Ovary (tissue), 9 donors: ENCODE measurements around the gene C4orf50. TPM values are rescaled to one million over a fixed set of nuclear protein-coding genes. Genes with fewer than 3 reads are reported as not detected.

ENCODE experiments used
- DNase-seq, 5 donors: peaks; one replicate each; pipeline ENCODE4 v3.0.0-alpha.2; 2019 to 2020
- H3K27ac ChIP-seq, 2 donors: fragments of 200-600 bp; one replicate each; pipeline versions ENCODE4 v1.5.1 to v1.8.0; 2019 to 2022
- H3K27me3 ChIP-seq: fragments of 200-600 bp; one replicate; pipeline ENCODE4 v1.8.0; 2022
- H3K36me3 ChIP-seq: fragments of 200-600 bp; sonication (generic); one replicate; pipeline ENCODE4 v1.5.1; 2019
- H3K4me1 ChIP-seq: one replicate; pipeline ENCODE4 v1.8.1; 2013; ENCODE audit warnings: mild to moderate bottlenecking, moderate library complexity; ENCODE audit not compliant: insufficient read depth
- H3K4me3 ChIP-seq: fragments of 200-600 bp; sonication (generic); one replicate; pipeline ENCODE4 v1.5.1; 2017
- H3K9me3 ChIP-seq, 2 donors: fragments of 200-600 bp in 1 of 2; sonication (generic) in 1 of 2; one replicate each; pipeline versions ENCODE4 v1.5.1 to v1.8.1; 2013 to 2019; ENCODE audit warnings: mild to moderate bottlenecking in 1 of 2, moderate library complexity in 1 of 2
- CTCF ChIP-seq, 3 donors: fragments of 450-650 bp in 2 of 3; fragments of 200-600 bp in 1 of 3; IDR thresholded peaks; one replicate each; pipeline versions ENCODE4 v1.5.1 to v1.8.0; 2016 to 2022; ENCODE audit warnings: antibody characterized with exemption in 3 of 3, mild to moderate bottlenecking in 1 of 3
- EP300 ChIP-seq: sonication (generic); formaldehyde crosslinking; IDR thresholded peaks from one replicate; pipeline ENCODE4 v1.6.1; 2017; ENCODE audit warnings: antibody characterized with exemption
- POLR2A ChIP-seq: fragments of 450-650 bp; IDR thresholded peaks from one replicate; pipeline ENCODE4 v1.6.1; 2017; ENCODE audit warnings: antibody characterized with exemption, mild to moderate bottlenecking, moderate library complexity
- WGBS, 3 donors: extraction: QIAGEN DNeasy Blood & Tissue Kit in 1 of 3; methylation state at CpG; one replicate each; pipeline versions ENCODE4 v1.1.5 to v1.1.7; 2013 to 2017; 5-methylcytosine and 5-hydroxymethylcytosine counted together
- intact Hi-C, 4 donors: fragments of 100-400 bp; cut with DNase I; formaldehyde crosslinking; loops; one replicate each; pipeline versions ENCODE4 v1.11.0 to v1.15.1; 2022 to 2023
- polyA plus RNA-seq, 2 donors: library from polyadenylated mRNA; stranded (reverse); fragments of 200-250 nt in 1 of 2; fragments of 350-450 nt in 1 of 2; fragmentation: Illumina TruSeq in 1 of 2; extraction: RNeasy Lipid Tissue Mini Kit (QIAGEN cat#74804) in 1 of 2; gene quantifications; one replicate each; pipeline ENCODE4 v1.2.3, GENCODE V29; 2013 to 2014
- total RNA-seq, 7 donors: library from RNA; depleted of rRNA in 2 of 7; stranded (reverse); fragments of >200 nt in 2 of 7; fragmentation: NEBNext Ultra II Directional in 3 of 7; extraction: Animal tissue kit (Norgen Biotek cat#: 25700) in 3 of 7; gene quantifications; one replicate each; pipeline versions ENCODE4 v1.1.0 to v1.2.4, GENCODE V29; 2016 to 2023
- donor health status: DM: no; HTN: no; CAD: no; lungs with moderate emphysema.
- donor health status: DM: no; HTN: no; CAD: no.
- donor health status: Bipolar disorder and iron deficiency.
- donor health status: DM: yes; HTN: yes; CAD: no.
- donor health status: DM: no; HTN: no; CAD: no.
- donor health status: DM: yes; HTN: yes; CAD: no.

Gene C4orf50
- total and polyA plus RNA-seq, 9 donors, result 0.04 to 0.35 (median 0.12) TPM

GRCh38 chr4:5984843-5985242, 33.4 kb downstream of the C4orf50 start:
- TF ChIP-seq EP300, result no peak
- no peak for TF ChIP-seq POLR2A
- no peak for TF ChIP-seq CTCF (IDR thresholded peaks at IDR 0.05)
- Histone ChIP-seq H3K4me3 (no peak overlapping the region), H3K36me3 (no peaks in the 10 kb centered on the region), H3K27me3 (no peaks in the 10 kb centered on the region), H3K4me1 (no peaks in the 10 kb centered on the region), H3K9me3 (no peaks in the 10 kb centered on the region), H3K27ac (no peak overlapping the region)
- intact Hi-C loops, result no loop called here
- DNase-seq, result no peak

DNA sequence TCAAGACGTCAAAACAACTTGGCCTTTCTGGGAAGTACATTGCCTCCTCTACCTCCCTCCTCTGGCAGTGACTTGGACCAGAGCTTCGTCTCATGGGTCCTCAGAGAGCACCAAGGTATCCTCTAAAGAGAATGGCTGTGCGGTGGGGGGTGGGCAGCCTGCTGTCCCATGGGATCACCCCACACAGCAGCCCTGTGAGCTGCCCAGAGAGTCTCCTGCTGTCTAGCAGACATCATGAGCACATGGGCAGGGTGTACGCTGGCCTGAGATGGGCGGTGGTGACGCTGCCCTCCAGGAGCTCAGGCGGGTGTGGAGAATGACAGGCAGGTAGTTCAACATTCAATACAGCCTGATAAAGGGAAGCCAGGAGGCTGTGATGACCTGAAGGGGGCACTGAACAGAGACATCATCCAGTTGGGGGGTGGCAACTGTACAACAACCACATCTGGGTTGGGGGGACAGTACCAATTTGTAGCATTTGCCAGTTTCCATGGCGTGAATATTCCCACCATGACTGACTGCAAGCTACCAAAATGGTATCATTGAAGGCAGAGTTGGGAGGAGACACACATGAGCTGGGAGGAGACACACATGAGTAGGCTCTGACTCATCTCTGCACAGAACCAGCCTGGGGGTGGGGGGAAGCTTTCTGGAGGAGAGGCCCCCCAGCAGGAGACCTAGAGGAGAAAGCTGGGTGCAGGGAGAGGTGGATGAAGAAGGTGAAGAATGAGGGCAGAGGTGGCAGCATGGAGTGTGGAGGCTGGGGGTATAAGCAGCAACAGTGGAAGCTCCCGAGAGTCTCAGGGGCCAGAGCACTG, 35.9 kb downstream of the C4orf50 start:
- WGBS, 3 donors, result 81 to 83% (median 82%) methylated on average over 9 of the region's 9 CpGs

DNA sequence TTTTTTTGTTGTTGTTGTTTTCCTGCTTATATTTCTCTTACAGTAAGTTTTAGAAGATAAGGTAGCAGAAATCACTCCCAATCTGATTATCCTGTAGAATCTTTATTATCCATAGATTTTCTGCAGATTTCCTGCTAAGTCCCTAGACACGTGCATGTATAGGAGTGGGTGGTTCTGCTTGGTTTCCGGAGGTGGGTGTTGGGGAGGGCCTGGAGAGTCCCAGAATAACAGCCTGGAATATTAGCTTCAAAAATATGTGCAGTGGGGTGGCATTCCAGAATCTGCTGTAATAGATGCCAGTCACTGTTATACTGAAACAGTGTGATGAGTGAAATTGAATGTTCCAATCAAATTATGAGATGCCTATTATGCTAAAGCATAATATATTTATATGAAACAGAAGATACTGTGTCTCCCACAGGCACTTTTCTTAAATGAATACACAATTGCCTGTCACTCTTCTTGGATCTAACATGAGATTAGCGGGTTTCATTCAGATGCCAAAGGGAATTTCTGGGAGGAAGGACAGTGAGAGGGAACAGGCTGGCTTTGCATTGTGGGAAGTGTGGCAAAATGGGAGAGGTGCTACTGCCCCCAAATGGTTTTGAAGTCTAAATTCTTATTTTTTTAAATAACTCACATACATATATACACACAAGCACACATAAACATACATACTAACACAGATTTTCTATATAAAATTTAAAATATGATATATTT, 37.6 kb downstream of the C4orf50 start:
- no peaks in the 10 kb centered on the region for H3K4me1 ChIP-seq
- intact Hi-C loops, result no loop called here

More for the DNA sequence above, 35.9 kb downstream of the C4orf50 start:
- Histone ChIP-seq H3K27me3 (no peaks in the 10 kb centered on the region), H3K9me3 (no peaks in the 10 kb centered on the region), H3K4me3 (no peak overlapping the region), H3K36me3 (no peaks in the 10 kb centered on the region), H3K4me1 (no peaks in the 10 kb centered on the region), H3K27ac (no peak overlapping the region)
- DNase-seq, result no peak
- intact Hi-C loops, result no loop called here
- TF ChIP-seq POLR2A, result no peak

GRCh38 chr4:5979981-5980380, 38.2 kb downstream of the C4orf50 start:
- Histone ChIP-seq H3K36me3 (no peaks in the 10 kb centered on the region), H3K4me3 (no peak overlapping the region), H3K27ac (no peak overlapping the region), H3K4me1 (no peaks in the 10 kb centered on the region), H3K27me3 (no peaks in the 10 kb centered on the region), H3K9me3 (no peaks in the 10 kb centered on the region)
- TF ChIP-seq CTCF (IDR thresholded peaks at IDR 0.05) (no peak), POLR2A (no peak), EP300 (no peak)
- WGBS, 3 donors, result 4 to 10% (median 4%) methylated on average over 11 of the region's 11 CpGs
- no peak for DNase-seq
- intact Hi-C loops, result no loop called here

More for the DNA sequence above, 37.6 kb downstream of the C4orf50 start:
- 25 to 38% (median 31%) methylated on average over 3 of the region's 3 CpGs for WGBS, 3 donors
- no peak overlapping the region for H3K27ac ChIP-seq
- no peaks in the 10 kb centered on the region for H3K36me3 ChIP-seq
- H3K27me3 ChIP-seq, result no peaks in the 10 kb centered on the region
- no peak for TF ChIP-seq POLR2A
- no peak for TF ChIP-seq EP300
- TF ChIP-seq CTCF (IDR thresholded peaks at IDR 0.05), result no peak
- DNase-seq, result no peak
- no peak overlapping the region for H3K4me3 ChIP-seq
- no peaks in the 10 kb centered on the region for H3K9me3 ChIP-seq

GRCh38 chr4:5976921-5977320, 41.3 kb downstream of the C4orf50 start:
- DNase-seq, result no peak
- WGBS, 3 donors, result 68 to 79% (median 70%) methylated on average over 9 of the region's 9 CpGs
- TF ChIP-seq EP300 (no peak), POLR2A (no peak), CTCF (IDR thresholded peaks at IDR 0.05) (no peak)
- H3K9me3 ChIP-seq, result no peaks in the 10 kb centered on the region
- H3K36me3 ChIP-seq, result no peaks in the 10 kb centered on the region
- H3K27me3 ChIP-seq, result no peaks in the 10 kb centered on the region
- no peak overlapping the region for H3K4me3 ChIP-seq
- no peaks in the 10 kb centered on the region for H3K4me1 ChIP-seq
- intact Hi-C loops, result no loop called here
- no peak overlapping the region for H3K27ac ChIP-seq
